Stimulated activated CD4-positive, alpha-beta T cell treated with anti-CD3 and anti-CD28 coated beads, Interleukin-1b, Interleukin-23, amount 100 ng/mL, for 48 hours (primary cell): ENCODE results near the gene HCFC1R1.

Experiments used
- DNase-seq: peaks from one replicate; pipeline ENCODE4 v3.0.0-alpha.2; 2020

The HCFC1R1 gene

DNA sequence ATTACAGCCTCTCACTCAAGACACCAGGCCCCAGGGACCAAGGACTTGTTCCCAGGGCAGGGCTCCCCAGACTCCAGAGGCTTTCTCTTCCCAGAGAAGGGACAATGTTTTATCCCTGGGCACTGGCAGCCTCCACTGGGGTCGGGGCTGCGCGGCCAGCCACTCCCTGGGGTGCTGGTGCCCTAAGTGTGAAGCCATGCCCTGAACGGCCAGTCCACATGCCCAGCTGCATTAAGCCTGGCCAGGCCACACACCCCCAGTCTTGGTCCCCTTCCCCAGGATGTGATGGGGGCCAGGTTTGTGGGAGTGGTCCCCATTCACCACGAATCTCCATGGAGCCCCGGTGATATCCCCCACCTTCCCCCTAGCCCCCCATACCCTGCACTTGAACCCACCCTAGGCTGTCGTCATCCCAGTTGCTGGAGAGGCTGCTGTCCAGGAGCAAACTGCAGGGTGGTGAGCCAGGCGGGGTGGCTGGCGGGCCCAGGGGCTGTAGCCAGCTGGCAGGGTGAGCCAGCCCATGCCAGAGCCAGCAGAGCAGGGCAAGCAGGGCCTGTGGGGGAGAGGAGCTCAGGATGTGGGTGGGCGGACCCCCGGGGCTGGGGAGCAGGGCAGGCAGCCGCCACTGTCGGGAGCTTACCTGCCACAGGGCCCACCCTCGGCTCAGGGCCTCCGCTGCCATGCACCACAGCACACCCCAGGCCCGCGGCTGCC lies 50.0 kb downstream of the HCFC1R1 start:
- no peak for DNase-seq

GRCh38 chr16:2973093-2973492 lies 50.6 kb downstream of the HCFC1R1 start:
- no peak for DNase-seq
